Left renal pelvis (tissue), 4 donors: Measurements from ENCODE around the gene NSG1. TPM values are rescaled to one million over a fixed set of nuclear protein-coding genes. Genes with fewer than 3 reads are reported as not detected.
"Not testable (repeated sequence)": the region's sequence is repeated elsewhere in the genome, so short reads cannot be mapped to it uniquely, and the experiment has no call there.

Experiments
- DNase-seq, 4 donors: peaks; one replicate each; pipeline ENCODE4 v3.0.0-alpha.2; 2013; ENCODE audit warnings: low read depth in 4 of 4, low spot score in 3 of 4
- polyA plus RNA-seq, 4 donors: library from polyadenylated mRNA; unstranded; fragments of 120-200 nt; gene quantifications; one replicate each; pipeline ENCODE4 v1.2.1, GENCODE V29; 2013; ENCODE audit not compliant: insufficient read length in 4 of 4

The NSG1 gene
- polyA plus RNA-seq, 4 donors = 4.4 to 5.4 (median 4.9) TPM

GRCh38 chr4:4415107-4415805, 28.4 kb downstream of the NSG1 start:
- no peak for DNase-seq

- no peak for DNase-seq
These were observed 29.2 kb downstream of the NSG1 start for GRCh38 chr4:4415806-4416805.

- DNase-seq = no peak
These were observed 30.1 kb downstream of the NSG1 start for GRCh38 chr4:4416981-4417380.

GRCh38 chr4:4417886-4418285, 31.0 kb downstream of the NSG1 start:
- DNase-seq = no peak

- no peak for DNase-seq
These were observed 31.9 kb downstream of the NSG1 start for GRCh38 chr4:4418676-4419390.

GRCh38 chr4:4419896-4420295, 33.0 kb downstream of the NSG1 start:
- DNase-seq = no peak

- no peak for DNase-seq
These were observed 33.5 kb downstream of the NSG1 start for GRCh38 chr4:4420421-4420820.

GRCh38 chr4:4421356-4421755, 34.5 kb downstream of the NSG1 start:
- DNase-seq = no peak

GRCh38 chr4:4422117-4422516, 35.2 kb downstream of the NSG1 start:
- DNase-seq = not testable (repeated sequence)

GRCh38 chr4:4422856-4423499, 36.1 kb downstream of the NSG1 start:
- no peak for DNase-seq

- no peak for DNase-seq
These were observed 37.0 kb downstream of the NSG1 start for GRCh38 chr4:4423706-4424498.

GRCh38 chr4:4424499-4425115, 37.7 kb downstream of the NSG1 start:
- DNase-seq = no peak

GRCh38 chr4:4425119-4425690, 38.3 kb downstream of the NSG1 start:
- no peak for DNase-seq

- DNase-seq = no peak
These were observed 38.8 kb downstream of the NSG1 start for GRCh38 chr4:4425696-4426095.

- DNase-seq = no peak
These were observed 39.7 kb downstream of the NSG1 start for GRCh38 chr4:4426511-4427120.

- DNase-seq = no peak
These were observed 40.4 kb downstream of the NSG1 start for GRCh38 chr4:4427121-4427870.

- no peak for DNase-seq
These were observed 41.0 kb downstream of the NSG1 start for GRCh38 chr4:4427886-4428285.
